Stomach (tissue), 9 donors: ENCODE results near the gene ATP6AP2. TPM values are rescaled to one million over a fixed set of nuclear protein-coding genes. Genes with fewer than 3 reads are reported as not detected.
A peak's percentile ranks its signal among the peaks of the same experiment; 100 is the strongest.

Experiments used
- DNase-seq, 2 donors: peaks; one replicate each; pipeline versions ENCODE4 v3.0.0 to v3.0.0-alpha.2; 2013 to 2019
- H3K27ac ChIP-seq, 5 donors: fragments of 200-600 bp in 4 of 5; sonication (generic) in 4 of 5; one replicate each; pipeline ENCODE4 v1.5.1; 2013 to 2019; ENCODE audit warnings: mild to moderate bottlenecking in 1 of 5, moderate library complexity in 1 of 5
- H3K27me3 ChIP-seq, 3 donors: fragments of 200-600 bp; sonication (generic); one replicate each; pipeline ENCODE4 v1.5.1; 2017 to 2019; ENCODE audit warnings: mixed run types in 1 of 3
- H3K36me3 ChIP-seq, 4 donors: fragments of 200-600 bp; sonication (generic); 1 replicate in 3 of 4; 2 replicates in 1 of 4; pipeline ENCODE4 v1.5.1; 2016 to 2019
- H3K4me1 ChIP-seq, 4 donors: fragments of 200-600 bp; sonication (generic); one replicate each; pipeline ENCODE4 v1.5.1; 2016 to 2019
- H3K4me3 ChIP-seq, 4 donors: fragments of 200-600 bp; sonication (generic) in 3 of 4; one replicate each; pipeline ENCODE4 v1.5.1; 2016 to 2019; ENCODE audit warnings: mild to moderate bottlenecking in 1 of 4
- H3K9me3 ChIP-seq, 4 donors: fragments of 200-600 bp; sonication (generic); one replicate each; pipeline ENCODE4 v1.5.1; 2016 to 2019
- CTCF ChIP-seq, 7 experiments: fragments of 450-650 bp in 4 of 7; fragments of 200-600 bp in 3 of 7; sonication (generic) in 3 of 7; IDR thresholded peaks; one replicate each; pipeline ENCODE4 v1.5.1; 2016 to 2019; ENCODE audit warnings: antibody characterized with exemption in 7 of 7, control low read depth in 2 of 7, mild to moderate bottlenecking in 1 of 7
- EP300 ChIP-seq: sonication (generic); formaldehyde crosslinking; IDR thresholded peaks from one replicate; pipeline ENCODE4 v1.6.1; 2017; ENCODE audit warnings: antibody characterized with exemption
- POLR2A ChIP-seq, 4 donors: fragments of 450-650 bp; IDR thresholded peaks; one replicate each; pipeline ENCODE4 v1.6.1; 2016; ENCODE audit warnings: antibody characterized with exemption in 4 of 4, control low read depth in 2 of 4, mild to moderate bottlenecking in 1 of 4, moderate library complexity in 1 of 4
- POLR2AphosphoS5 ChIP-seq, 3 donors: sonication (generic); formaldehyde crosslinking; IDR thresholded peaks; one replicate each; pipeline ENCODE4 v1.6.1; 2016; ENCODE audit warnings: antibody characterized with exemption in 3 of 3
- WGBS, 5 donors: extraction: QIAGEN DNeasy Blood & Tissue Kit in 3 of 5; methylation state at CpG; one replicate each; pipeline versions ENCODE4 v1.1.5 to v1.1.7; 2013 to 2018; 5-methylcytosine and 5-hydroxymethylcytosine counted together
- intact Hi-C: fragments of 100-400 bp; cut with DNase I; formaldehyde crosslinking; loops from one replicate; pipeline ENCODE4 v1.15.1; 2023; ENCODE audit warnings: low total_unique reads
- polyA plus RNA-seq, 3 donors: library from polyadenylated mRNA; stranded (reverse); fragments of 200-250 nt; gene quantifications; one replicate each; pipeline ENCODE4 v1.2.3, GENCODE V29; 2013
- total RNA-seq, 5 donors: library from RNA; depleted of rRNA; stranded (reverse); fragments of >200 nt; gene quantifications; one replicate each; pipeline versions ENCODE4 v1.1.0 to v1.2.3, GENCODE V29; 2014 to 2016
- donor health status: healthy with polysubstance abuse.
- donor health status: Bipolar disorder and iron deficiency.
- donor health status: healthy.

ATP6AP2 gene
- total and polyA plus RNA-seq, 8 donors = 10.4 to 216 (median 58.9) TPM

GRCh38 chrX:40646489-40647306, 65.9 kb downstream of the ATP6AP2 start:
- H3K9me3 ChIP-seq = no peaks in the 10 kb centered on the region
- intact Hi-C loops = no loop called here
- peaks cover 0 to under 1% (median 0%) of the 10 kb centered on the region in 4 donors for H3K36me3 ChIP-seq
- H3K27me3 ChIP-seq = peaks cover 0 to 4% (median 0%) of the 10 kb centered on the region in 3 donors
- no peak for TF ChIP-seq POLR2A (IDR thresholded peaks at IDR 0.05)
- no peak for TF ChIP-seq POLR2AphosphoS5 (IDR thresholded peaks at IDR 0.05)
- no peak for TF ChIP-seq EP300
- no peak for TF ChIP-seq CTCF (IDR thresholded peaks at IDR 0.05)
- peak overlapping the region; percentile 87 to 94 (median 90) for H3K27ac ChIP-seq
- H3K4me3 ChIP-seq = peak overlapping the region; percentile 80 to 94 (median 84)
- WGBS, 5 donors = 1 to 13% (median 5%) methylated on average over 10 to 33 of the region's 33 CpGs
- DNase-seq = peak; percentile 54 to 59
- H3K4me1 ChIP-seq = peaks cover 4 to 57% (median 35%) of the 10 kb centered on the region in 4 donors

- WGBS, 5 donors = 0 to 5% (median 3%) methylated on average over 17 to 66 of the region's 66 CpGs
Measured at GRCh38 chrX:40647307-40648197, 66.8 kb downstream of the ATP6AP2 start, which contains the start of gene CXorf38. CXorf38 (minus strand) TSS chrX:40647561; CDS start chrX:40647520, 41 bp downstream.

GRCh38 chrX:40651620-40652223, 71.0 kb downstream of the ATP6AP2 start:
- Histone ChIP-seq H3K36me3 (peaks cover 0 to 23% (median 19%) of the 10 kb centered on the region in 4 donors), H3K9me3 (no peaks in the 10 kb centered on the region), H3K4me3 (no peak overlapping the region), H3K27ac (no peak overlapping the region), H3K27me3 (peaks cover 0 to under 1% (median 0%) of the 10 kb centered on the region in 3 donors), H3K4me1 (peaks cover 0 to 13% (median 2%) of the 10 kb centered on the region in 4 donors)
- intact Hi-C loops = loop anchor here (10.0 kb wide), 1 partner anchor 143 kb away; no protein-coding TSS in a partner anchor
- 0 to 3% (median 1%) methylated on average over 3 of the region's 3 CpGs for WGBS, 5 donors
- TF ChIP-seq POLR2A (IDR thresholded peaks at IDR 0.05) (no peak), CTCF (IDR thresholded peaks at IDR 0.05) (peak in 5 of 7 experiments; percentile 34 to 87 (median 66)), POLR2AphosphoS5 (IDR thresholded peaks at IDR 0.05) (peak in 1 of 3 donors; percentile 4), EP300 (no peak)
- DNase-seq = peak; percentile 77 to 89

More at GRCh38 chrX:40647307-40648197, 66.8 kb downstream of the ATP6AP2 start, which contains the start of gene CXorf38:
- no peaks in the 10 kb centered on the region for H3K9me3 ChIP-seq
- DNase-seq = peak; percentile 94 to 97
- H3K27ac ChIP-seq = peak within 1 kb of the TSS; percentile 87 to 94 (median 90)
- intact Hi-C loops = no loop called here
- H3K36me3 ChIP-seq = peaks cover 0 to 3% (median 0%) of the 10 kb centered on the region in 4 donors
- H3K4me1 ChIP-seq = peaks cover 4 to 49% (median 29%) of the 10 kb centered on the region in 4 donors
- TF ChIP-seq CTCF (IDR thresholded peaks at IDR 0.05) (no peak), EP300 (no peak), POLR2AphosphoS5 (IDR thresholded peaks at IDR 0.05) (peak; percentile 42 to 79 (median 75)), POLR2A (IDR thresholded peaks at IDR 0.05) (no peak)
- peak within 1 kb of the TSS; percentile 80 to 94 (median 84) for H3K4me3 ChIP-seq
- peaks cover 0 to 4% (median 0%) of the 10 kb centered on the region in 3 donors for H3K27me3 ChIP-seq
